Measurements from ENCODE around the gene MARF1. TPM values are rescaled to one million over a fixed set of nuclear protein-coding genes. Genes with fewer than 3 reads are reported as not detected.

MARF1 gene
- total and polyA plus RNA-seq, 2 of the 8 experiments (the other 6 are each of a cell fraction or from before 2014, with no cell fraction given), result 5.6 to 31.4 TPM

DNA sequence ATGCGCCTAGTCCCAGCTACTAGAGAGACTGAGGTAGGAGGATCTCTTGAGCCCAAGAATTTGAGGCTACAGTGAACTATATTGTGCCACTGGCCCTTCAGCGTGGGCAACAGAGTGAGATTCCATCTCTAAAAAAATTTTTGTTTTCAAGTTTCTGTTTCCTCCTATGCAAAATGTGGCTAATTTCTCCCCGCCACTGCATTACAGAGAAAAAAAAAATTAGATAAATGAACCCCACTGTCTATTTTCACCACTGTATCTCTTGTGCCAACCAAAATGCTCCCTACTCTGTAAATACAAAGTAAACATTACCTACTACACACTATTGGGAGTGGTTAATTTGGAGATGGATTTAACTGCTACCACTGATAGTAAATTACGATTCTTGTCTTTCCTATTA is 2.0 kb downstream of the MARF1 start (continued):
- TF ChIP-seq SIN3A (conservative IDR thresholded peaks at IDR 0.05 in 1 of 2, IDR thresholded peaks at IDR 0.05 in 1 of 2; ENCODE audit: low read depth in 1 of 2, low read length in 2 of 2) (no peak), JUN (IDR thresholded peaks at IDR 0.05; ENCODE audit: low read depth, low read length) (no peak)
- TF ChIP-seq, protein P1, sequence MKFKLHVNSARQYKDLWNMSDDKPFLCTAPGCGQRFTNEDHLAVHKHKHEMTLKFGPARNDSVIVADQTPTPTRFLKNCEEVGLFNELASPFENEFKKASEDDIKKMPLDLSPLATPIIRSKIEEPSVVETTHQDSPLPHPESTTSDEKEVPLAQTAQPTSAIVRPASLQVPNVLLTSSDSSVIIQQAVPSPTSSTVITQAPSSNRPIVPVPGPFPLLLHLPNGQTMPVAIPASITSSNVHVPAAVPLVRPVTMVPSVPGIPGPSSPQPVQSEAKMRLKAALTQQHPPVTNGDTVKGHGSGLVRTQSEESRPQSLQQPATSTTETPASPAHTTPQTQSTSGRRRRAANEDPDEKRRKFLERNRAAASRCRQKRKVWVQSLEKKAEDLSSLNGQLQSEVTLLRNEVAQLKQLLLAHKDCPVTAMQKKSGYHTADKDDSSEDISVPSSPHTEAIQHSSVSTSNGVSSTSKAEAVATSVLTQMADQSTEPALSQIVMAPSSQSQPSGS (IDR thresholded peaks at IDR 0.05; ENCODE audit: low read length), result no peak

All from H1 (cell line).